Ishikawa (cell line): ENCODE measurements around the gene CCDC170.

Source experiments
- CEBPB ChIP-seq: IDR thresholded peaks from 2 replicates; pipeline ENCODE4 v1.6.1; 2012
- CREB1 ChIP-seq: IDR thresholded peaks from 2 replicates; pipeline ENCODE4 v1.6.1; 2012; ENCODE audit warnings: low read depth
- EGR1 ChIP-seq: IDR thresholded peaks from 2 replicates; pipeline ENCODE4 v1.6.1; 2012
- EP300 ChIP-seq: IDR thresholded peaks from 2 replicates; pipeline ENCODE4 v1.6.1; 2012; ENCODE audit warnings: borderline replicate concordance
- FOXM1 ChIP-seq: IDR thresholded peaks from 2 replicates; pipeline ENCODE4 v1.6.1; 2012; ENCODE audit warnings: low read depth, borderline replicate concordance
- NFIC ChIP-seq: IDR thresholded peaks from 2 replicates; pipeline ENCODE4 v1.6.1; 2012
- RAD21 ChIP-seq: IDR thresholded peaks from 2 replicates; pipeline ENCODE4 v1.6.1; 2012; ENCODE audit warnings: low read depth
- TAF1 ChIP-seq: IDR thresholded peaks from 2 replicates; pipeline ENCODE4 v1.6.1; 2012; ENCODE audit warnings: low read depth, mild to moderate bottlenecking
- TCF12 ChIP-seq: IDR thresholded peaks from 2 replicates; pipeline ENCODE4 v1.6.1; 2012; ENCODE audit warnings: low read depth
- TEAD4 ChIP-seq: IDR thresholded peaks from 2 replicates; pipeline ENCODE4 v1.6.1; 2012
- USF1 ChIP-seq: IDR thresholded peaks from 2 replicates; pipeline ENCODE4 v1.6.1; 2012
- YY1 ChIP-seq: IDR thresholded peaks from 2 replicates; pipeline ENCODE4 v1.6.1; 2012; ENCODE audit warnings: low read depth
- ZBTB7A ChIP-seq: IDR thresholded peaks from 2 replicates; pipeline ENCODE4 v1.6.1; 2012; ENCODE audit warnings: low read depth
- TF ChIP-seq, protein P1 (sequence below): IDR thresholded peaks from 2 replicates; pipeline ENCODE4 v1.6.1; 2012
- TF ChIP-seq, protein P2 (sequence below): IDR thresholded peaks from 2 replicates; pipeline ENCODE4 v1.6.1; 2012; ENCODE audit warnings: low read depth, mild to moderate bottlenecking

Gene CCDC170

GRCh38 chr6:151633526-151634335 is 139.9 kb downstream of the CCDC170 start:
- TF ChIP-seq FOXM1 (no peak), NFIC (no peak), EP300 (no peak), EGR1 (no peak), ZBTB7A (no peak), TEAD4 (no peak)
- TF ChIP-seq, protein P1, sequence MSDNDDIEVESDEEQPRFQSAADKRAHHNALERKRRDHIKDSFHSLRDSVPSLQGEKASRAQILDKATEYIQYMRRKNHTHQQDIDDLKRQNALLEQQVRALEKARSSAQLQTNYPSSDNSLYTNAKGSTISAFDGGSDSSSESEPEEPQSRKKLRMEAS: no peak

DNA sequence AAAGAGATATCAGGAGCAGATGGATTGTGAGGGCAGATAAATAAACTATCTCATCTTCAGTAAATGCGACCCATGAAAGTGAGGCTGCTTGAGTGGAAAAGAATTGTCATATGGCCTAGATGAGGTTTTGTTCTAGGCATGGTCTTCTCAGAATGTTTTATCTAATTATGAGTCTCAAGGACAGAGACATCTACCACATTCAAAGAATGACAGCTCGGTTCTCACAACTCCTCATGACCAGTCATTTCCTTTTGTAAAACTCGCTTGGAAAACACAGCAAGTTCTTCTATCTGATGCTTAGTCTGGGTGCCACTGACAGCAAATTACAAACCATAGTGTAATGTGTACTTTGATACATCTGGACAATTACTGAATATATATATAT is 140.5 kb downstream of the CCDC170 start:
- TF ChIP-seq CEBPB: no peak
- TF ChIP-seq EP300: no peak
- TF ChIP-seq TCF12: no peak
- TF ChIP-seq, protein P1: no peak
- no peak for TF ChIP-seq TEAD4
- TF ChIP-seq NFIC: no peak
- TF ChIP-seq RAD21: no peak
- TF ChIP-seq EGR1: no peak

DNA sequence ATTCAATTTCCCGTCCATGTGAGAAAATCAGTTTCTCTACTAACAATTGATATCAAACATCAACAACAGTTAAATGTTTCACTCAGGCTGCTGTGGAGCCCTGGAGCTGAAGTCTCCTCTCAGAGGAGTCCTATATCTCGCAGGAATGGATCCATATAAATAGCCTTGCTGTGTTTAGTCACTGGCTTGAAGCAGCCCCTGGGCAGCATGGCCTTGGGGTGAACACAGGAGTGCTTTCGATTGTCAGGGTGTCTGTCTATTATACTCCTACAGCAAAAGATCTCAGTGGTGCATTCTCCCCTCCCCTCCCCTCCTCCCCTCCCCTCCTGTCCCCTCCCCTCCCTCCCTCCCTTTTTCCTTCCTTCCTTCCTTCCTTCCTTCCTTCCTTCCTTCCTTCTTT is 141.9 kb downstream of the CCDC170 start:
- TF ChIP-seq TEAD4 (no peak), YY1 (no peak), TCF12 (no peak), TAF1 (no peak), EP300 (no peak), ZBTB7A (no peak), RAD21 (no peak), EGR1 (no peak), CEBPB (no peak), NFIC (no peak), CREB1 (no peak), USF1 (no peak), FOXM1 (no peak)
- TF ChIP-seq, protein P2, sequence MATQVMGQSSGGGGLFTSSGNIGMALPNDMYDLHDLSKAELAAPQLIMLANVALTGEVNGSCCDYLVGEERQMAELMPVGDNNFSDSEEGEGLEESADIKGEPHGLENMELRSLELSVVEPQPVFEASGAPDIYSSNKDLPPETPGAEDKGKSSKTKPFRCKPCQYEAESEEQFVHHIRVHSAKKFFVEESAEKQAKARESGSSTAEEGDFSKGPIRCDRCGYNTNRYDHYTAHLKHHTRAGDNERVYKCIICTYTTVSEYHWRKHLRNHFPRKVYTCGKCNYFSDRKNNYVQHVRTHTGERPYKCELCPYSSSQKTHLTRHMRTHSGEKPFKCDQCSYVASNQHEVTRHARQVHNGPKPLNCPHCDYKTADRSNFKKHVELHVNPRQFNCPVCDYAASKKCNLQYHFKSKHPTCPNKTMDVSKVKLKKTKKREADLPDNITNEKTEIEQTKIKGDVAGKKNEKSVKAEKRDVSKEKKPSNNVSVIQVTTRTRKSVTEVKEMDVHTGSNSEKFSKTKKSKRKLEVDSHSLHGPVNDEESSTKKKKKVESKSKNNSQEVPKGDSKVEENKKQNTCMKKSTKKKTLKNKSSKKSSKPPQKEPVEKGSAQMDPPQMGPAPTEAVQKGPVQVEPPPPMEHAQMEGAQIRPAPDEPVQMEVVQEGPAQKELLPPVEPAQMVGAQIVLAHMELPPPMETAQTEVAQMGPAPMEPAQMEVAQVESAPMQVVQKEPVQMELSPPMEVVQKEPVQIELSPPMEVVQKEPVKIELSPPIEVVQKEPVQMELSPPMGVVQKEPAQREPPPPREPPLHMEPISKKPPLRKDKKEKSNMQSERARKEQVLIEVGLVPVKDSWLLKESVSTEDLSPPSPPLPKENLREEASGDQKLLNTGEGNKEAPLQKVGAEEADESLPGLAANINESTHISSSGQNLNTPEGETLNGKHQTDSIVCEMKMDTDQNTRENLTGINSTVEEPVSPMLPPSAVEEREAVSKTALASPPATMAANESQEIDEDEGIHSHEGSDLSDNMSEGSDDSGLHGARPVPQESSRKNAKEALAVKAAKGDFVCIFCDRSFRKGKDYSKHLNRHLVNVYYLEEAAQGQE: no peak
- TF ChIP-seq, protein P1: no peak

DNA sequence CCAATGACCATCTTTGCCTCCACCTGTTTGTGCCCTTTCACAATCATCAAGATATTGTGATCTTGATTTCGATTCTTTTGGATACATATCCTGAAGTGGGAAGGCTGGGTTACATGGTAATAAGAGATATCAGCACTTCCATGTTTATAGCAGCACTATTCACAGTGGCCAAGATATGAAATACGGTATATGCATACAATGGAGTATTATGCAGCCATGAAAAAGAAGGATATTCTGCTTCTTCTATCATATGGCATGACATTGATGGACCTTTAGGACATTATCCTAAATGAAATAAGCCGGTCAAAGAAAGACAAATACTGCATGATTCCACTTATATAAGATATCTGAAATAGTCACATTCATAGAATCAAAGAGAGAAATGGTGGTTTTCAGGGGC is 144.0 kb downstream of the CCDC170 start:
- no peak for TF ChIP-seq FOXM1
- TF ChIP-seq, protein P2: no peak
- no peak for TF ChIP-seq TAF1
- TF ChIP-seq YY1: no peak
- no peak for TF ChIP-seq EP300

GRCh38 chr6:151639750-151640149 is 145.9 kb downstream of the CCDC170 start:
- TF ChIP-seq, protein P2: no peak
- TF ChIP-seq TCF12 (no peak), TAF1 (no peak), NFIC (no peak), RAD21 (no peak), CREB1 (no peak), TEAD4 (no peak), EP300 (no peak), FOXM1 (no peak), YY1 (no peak), USF1 (no peak), ZBTB7A (no peak)
- TF ChIP-seq, protein P1: no peak
